ENCODE measurements around the gene TRIM46. TPM values are rescaled to one million over a fixed set of nuclear protein-coding genes. Genes with fewer than 3 reads are reported as not detected.

Gene TRIM46
- total RNA-seq, 2 donors from 2014 or later, result 0.14 to 1.6 TPM

DNA sequence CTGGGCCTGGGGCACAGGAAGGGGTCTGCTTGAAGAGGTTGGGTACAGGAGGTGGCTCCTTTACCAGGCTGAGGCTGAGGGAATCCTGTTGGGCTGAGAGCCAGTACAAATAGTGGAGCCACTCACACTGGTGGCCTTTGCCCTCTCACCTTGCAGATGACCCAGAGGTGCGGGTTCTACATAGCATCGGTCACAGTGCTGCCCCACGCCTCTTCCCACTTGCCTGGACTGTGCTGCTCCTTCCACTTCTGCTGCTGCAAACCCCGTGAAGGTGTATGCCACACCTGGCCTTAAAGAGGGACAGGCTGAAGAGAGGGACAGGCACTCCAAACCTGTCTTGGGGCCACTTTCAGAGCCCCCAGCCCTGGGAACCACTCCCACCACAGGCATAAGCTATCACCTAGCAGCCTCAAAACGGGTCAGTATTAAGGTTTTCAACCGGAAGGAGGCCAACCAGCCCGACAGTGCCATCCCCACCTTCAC is 39.8 kb upstream of the TRIM46 start:
- Histone ChIP-seq H3K4me3 (no peak overlapping the region), H3K27me3 (replicated peaks; ENCODE audit: insufficient read depth) (no peaks in the 10 kb centered on the region), H3K36me3 (peaks cover 5 to 15% of the 10 kb centered on the region in 2 donors), H3K9me3 (no peaks in the 10 kb centered on the region), H3K4me1 (replicated peaks) (peaks cover 32% of the 10 kb centered on the region), H3K27ac (peak overlapping the region; percentile 94 to 97)
- no peak for TF ChIP-seq CTCF (IDR thresholded peaks at IDR 0.05)
- no peak for TF ChIP-seq POLR2AphosphoS5 (IDR thresholded peaks at IDR 0.05)
- no peak for TF ChIP-seq POLR2A (IDR thresholded peaks at IDR 0.05)
- WGBS, result 69% methylated on average over 7 of the region's 7 CpGs
- no peak for DNase-seq (ENCODE audit: low spot score)
- intact Hi-C loops (cut with DNase I), result loop anchor here (5.0 kb wide), 1 partner anchor 33 kb away; no protein-coding TSS in a partner anchor

DNA sequence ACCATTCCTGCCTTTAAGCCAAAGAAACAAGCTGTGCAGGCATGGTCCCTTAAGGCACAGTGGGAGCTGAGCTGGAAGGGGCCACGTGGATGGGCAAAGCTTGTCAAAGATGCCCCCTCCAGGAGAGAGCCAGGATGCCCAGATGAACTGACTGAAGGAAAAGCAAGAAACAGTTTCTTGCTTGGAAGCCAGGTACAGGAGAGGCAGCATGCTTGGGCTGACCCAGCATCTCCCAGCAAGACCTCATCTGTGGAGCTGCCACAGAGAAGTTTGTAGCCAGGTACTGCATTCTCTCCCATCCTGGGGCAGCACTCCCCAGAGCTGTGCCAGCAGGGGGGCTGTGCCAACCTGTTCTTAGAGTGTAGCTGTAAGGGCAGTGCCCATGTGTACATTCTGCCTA is 39.3 kb upstream of the TRIM46 start:
- Histone ChIP-seq H3K27ac (peak overlapping the region; percentile 94 to 97), H3K4me1 (replicated peaks) (peaks cover 32% of the 10 kb centered on the region), H3K9me3 (no peaks in the 10 kb centered on the region), H3K4me3 (peak overlapping the region in 1 of 2 donors; percentile 49), H3K36me3 (peaks cover 5 to 15% of the 10 kb centered on the region in 2 donors), H3K27me3 (replicated peaks; ENCODE audit: insufficient read depth) (no peaks in the 10 kb centered on the region)
- intact Hi-C loops (cut with DNase I), result loop anchor here (5.0 kb wide), 1 partner anchor 33 kb away; no protein-coding TSS in a partner anchor
- TF ChIP-seq POLR2AphosphoS5 (IDR thresholded peaks at IDR 0.05) (no peak), CTCF (IDR thresholded peaks at IDR 0.05) (no peak), POLR2A (IDR thresholded peaks at IDR 0.05) (no peak)
- no peak for DNase-seq (ENCODE audit: low spot score)
- 55% methylated on average over 1 of the region's 1 CpG for WGBS

- peaks cover 32% of the 10 kb centered on the region for H3K4me1 ChIP-seq (replicated peaks)
- WGBS, result 6% methylated on average over 18 of the region's 18 CpGs
Measured at GRCh38 chr1:155134880-155135414, 38.7 kb upstream of the TRIM46 start.

DNA sequence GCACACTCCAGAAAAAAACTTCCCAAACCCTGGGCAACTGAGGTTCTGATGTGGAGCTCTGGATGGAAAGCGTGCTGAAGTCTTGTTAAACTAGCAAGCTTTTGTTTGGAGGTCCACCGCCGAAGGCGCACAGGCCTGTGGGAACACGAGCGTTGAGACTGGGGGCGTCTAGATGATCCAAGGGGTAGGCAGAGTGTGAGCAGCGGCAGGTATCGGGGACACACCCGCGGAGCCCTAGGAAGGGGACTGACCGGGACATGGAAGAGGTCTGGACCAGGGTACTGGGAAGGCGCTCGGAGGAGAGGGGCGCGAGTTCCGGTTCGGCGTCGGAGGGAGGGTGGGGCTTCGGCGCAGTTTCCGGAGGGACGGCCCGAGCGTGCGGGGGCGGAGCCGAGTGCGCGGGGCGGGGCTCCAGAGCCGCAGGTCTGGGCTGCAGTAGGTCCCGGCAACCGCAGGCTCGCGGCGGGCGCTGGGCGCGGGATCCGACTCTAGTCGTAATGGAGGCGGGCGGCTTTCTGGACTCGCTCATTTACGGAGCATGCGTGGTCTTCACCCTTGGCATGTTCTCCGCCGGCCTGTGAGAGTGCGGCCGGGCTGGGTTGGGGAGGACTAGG is 38.1 kb upstream of the TRIM46 start, which contains the start of gene SLC50A1:
SLC50A1 (plus strand) TSS at position 438 of the 614 bp plus-strand sequence; CDS start at position 498, 60 bp downstream.
- peak; percentile 95 for DNase-seq (ENCODE audit: low spot score)
- Histone ChIP-seq H3K4me3 (peak within 1 kb of the TSS; percentile 49 to 58), H3K27me3 (replicated peaks; ENCODE audit: insufficient read depth) (no peaks in the 10 kb centered on the region), H3K36me3 (peaks cover 5 to 15% of the 10 kb centered on the region in 2 donors), H3K4me1 (replicated peaks) (peaks cover 32% of the 10 kb centered on the region), H3K9me3 (no peaks in the 10 kb centered on the region), H3K27ac (peak within 1 kb of the TSS; percentile 94 to 97)
- intact Hi-C loops (cut with DNase I), result no loop called here
- 0% methylated on average over 51 of the region's 52 CpGs for WGBS
- TF ChIP-seq POLR2A (IDR thresholded peaks at IDR 0.05) (peak; percentile 98), CTCF (IDR thresholded peaks at IDR 0.05) (peak in 2 of 4 experiments; percentile 71 to 84), POLR2AphosphoS5 (IDR thresholded peaks at IDR 0.05) (peak; percentile 86)

More at GRCh38 chr1:155134880-155135414, 38.7 kb upstream of the TRIM46 start:
- H3K9me3 ChIP-seq, result no peaks in the 10 kb centered on the region
- H3K4me3 ChIP-seq, result peak overlapping the region; percentile 49 to 58
- peaks cover 5 to 15% of the 10 kb centered on the region in 2 donors for H3K36me3 ChIP-seq
- H3K27ac ChIP-seq, result peak overlapping the region; percentile 94 to 97
- H3K27me3 ChIP-seq (replicated peaks; ENCODE audit: insufficient read depth), result no peaks in the 10 kb centered on the region
- TF ChIP-seq POLR2A (IDR thresholded peaks at IDR 0.05) (peak; percentile 55), CTCF (IDR thresholded peaks at IDR 0.05) (no peak), POLR2AphosphoS5 (IDR thresholded peaks at IDR 0.05) (peak; percentile 89)
- intact Hi-C loops (cut with DNase I), result loop anchor here (5.0 kb wide), 1 partner anchor 32 kb away; no protein-coding TSS in a partner anchor
- peak; percentile 87 for DNase-seq (ENCODE audit: low spot score)

Data from prostate gland (tissue), 2 donors.